ACC112 (cell line): ENCODE data around the gene CRYZL1.
"Not testable (repeated sequence)": the region's sequence is repeated elsewhere in the genome, so short reads cannot be mapped to it uniquely, and the experiment has no call there.

Experiments used
- H2AFZ ChIP-seq: fragments of 200-600 bp; sonication (generic); one replicate; pipeline ENCODE4 v1.6.0; 2017; ENCODE audit warnings: antibody characterized with exemption, low read length; ENCODE audit not compliant: unreplicated experiment
- H3K27ac ChIP-seq: fragments of 200-600 bp; sonication (generic); 2 replicates; pipeline ENCODE4 v1.5.1; 2014; ENCODE audit warnings: low read depth, mild to moderate bottlenecking, antibody characterized with exemption, low read length, moderate library complexity
- H3K27me3 ChIP-seq: fragments of 200-600 bp; sonication (generic); 2 replicates; pipeline ENCODE4 v1.6.1; 2014; ENCODE audit warnings: mild to moderate bottlenecking, antibody characterized with exemption, low read length, moderate library complexity, mixed read lengths; ENCODE audit not compliant: insufficient read depth
- H3K36me3 ChIP-seq: fragments of 200-600 bp; sonication (generic); 2 replicates; pipeline ENCODE4 v1.6.1; 2016; ENCODE audit warnings: mild to moderate bottlenecking, antibody characterized with exemption, low read length, moderate library complexity, mixed read lengths; ENCODE audit not compliant: insufficient read depth
- H3K4me1 ChIP-seq: fragments of 200-600 bp; sonication (generic); one replicate; pipeline ENCODE4 v1.6.1; 2016; ENCODE audit warnings: low read length, mixed read lengths; ENCODE audit not compliant: insufficient read depth, unreplicated experiment, control insufficient read depth
- H3K4me3 ChIP-seq: fragments of 200-600 bp; sonication (generic); 2 replicates; pipeline ENCODE4 v1.5.1; 2014; ENCODE audit warnings: mild to moderate bottlenecking, low read depth, low read length
- H3K79me2 ChIP-seq: fragments of 200-600 bp; sonication (generic); one replicate; pipeline ENCODE4 v1.6.0; 2016; ENCODE audit warnings: low read length; ENCODE audit not compliant: control insufficient read depth, unreplicated experiment, insufficient read depth

The CRYZL1 gene

GRCh38 chr21:33587792-33588484 is 53.6 kb downstream of the CRYZL1 start:
- H3K4me1 ChIP-seq = peaks cover 23% of the 10 kb centered on the region

GRCh38 chr21:33586927-33587326 is 54.6 kb downstream of the CRYZL1 start:
- Histone ChIP-seq H2AFZ (no peak overlapping the region), H3K27me3 (no peaks in the 10 kb centered on the region), H3K79me2 (peaks cover 39% of the 10 kb centered on the region), H3K4me1 (peaks cover 23% of the 10 kb centered on the region), H3K27ac (no peak overlapping the region), H3K4me3 (peak overlapping the region; percentile 94), H3K36me3 (peaks cover 18% of the 10 kb centered on the region)

More at GRCh38 chr21:33587792-33588484, 53.6 kb downstream of the CRYZL1 start:
- H2AFZ ChIP-seq = peak overlapping the region; percentile 92
- peak overlapping the region; percentile 84 for H3K27ac ChIP-seq
- peaks cover 18% of the 10 kb centered on the region for H3K36me3 ChIP-seq
- H3K4me3 ChIP-seq = peak overlapping the region; percentile 94
- H3K79me2 ChIP-seq = peaks cover 37% of the 10 kb centered on the region
- no peaks in the 10 kb centered on the region for H3K27me3 ChIP-seq

GRCh38 chr21:33584455-33584854 is 57.1 kb downstream of the CRYZL1 start:
- Histone ChIP-seq H2AFZ (no peak overlapping the region), H3K4me1 (peaks cover 19% of the 10 kb centered on the region), H3K27ac (no peak overlapping the region), H3K27me3 (no peaks in the 10 kb centered on the region), H3K36me3 (peaks cover 18% of the 10 kb centered on the region), H3K79me2 (peaks cover 39% of the 10 kb centered on the region), H3K4me3 (no peak overlapping the region)

- Histone ChIP-seq H3K79me2 (peaks cover 7% of the 10 kb centered on the region), H3K4me3 (no peak overlapping the region), H3K36me3 (peaks cover 16% of the 10 kb centered on the region), H3K27me3 (no peaks in the 10 kb centered on the region), H2AFZ (no peak overlapping the region), H3K4me1 (peaks cover 12% of the 10 kb centered on the region), H3K27ac (peak overlapping the region; percentile 62)
These were observed 62.5 kb downstream of the CRYZL1 start for GRCh38 chr21:33578959-33579542.

- Histone ChIP-seq H2AFZ (no peak overlapping the region), H3K4me3 (no peak overlapping the region), H3K27ac (peak overlapping the region; percentile 50), H3K36me3 (peaks cover 23% of the 10 kb centered on the region), H3K79me2 (peaks cover 7% of the 10 kb centered on the region), H3K27me3 (no peaks in the 10 kb centered on the region), H3K4me1 (peaks cover 12% of the 10 kb centered on the region)
These were observed 63.3 kb downstream of the CRYZL1 start for GRCh38 chr21:33578214-33578613.

GRCh38 chr21:33576741-33577141 is 64.8 kb downstream of the CRYZL1 start:
- not testable (repeated sequence) for H3K27ac ChIP-seq, H2AFZ ChIP-seq, H3K79me2 ChIP-seq, H3K27me3 ChIP-seq, H3K4me3 ChIP-seq
- Histone ChIP-seq H3K36me3 (peaks cover 30% of the 10 kb centered on the region), H3K4me1 (peaks cover 12% of the 10 kb centered on the region)

GRCh38 chr21:33572350-33572749 is 69.2 kb downstream of the CRYZL1 start:
- no peak overlapping the region for H2AFZ ChIP-seq
- no peaks in the 10 kb centered on the region for H3K27me3 ChIP-seq
- H3K4me1 ChIP-seq = no peaks in the 10 kb centered on the region
- H3K4me3 ChIP-seq = no peak overlapping the region
- no peak overlapping the region for H3K27ac ChIP-seq
- H3K79me2 ChIP-seq = peaks cover 20% of the 10 kb centered on the region
- peaks cover 41% of the 10 kb centered on the region for H3K36me3 ChIP-seq

- Histone ChIP-seq H3K27me3 (no peaks in the 10 kb centered on the region), H3K36me3 (peaks cover 45% of the 10 kb centered on the region), H3K4me1 (no peaks in the 10 kb centered on the region), H3K4me3 (no peak overlapping the region), H3K79me2 (peaks cover 25% of the 10 kb centered on the region), H2AFZ (no peak overlapping the region), H3K27ac (no peak overlapping the region)
These were observed 71.5 kb downstream of the CRYZL1 start for GRCh38 chr21:33569991-33570390.

GRCh38 chr21:33568448-33568847 is 73.1 kb downstream of the CRYZL1 start:
- peaks cover 33% of the 10 kb centered on the region for H3K79me2 ChIP-seq
- H3K27ac ChIP-seq = no peak overlapping the region
- no peak overlapping the region for H2AFZ ChIP-seq
- peaks cover 35% of the 10 kb centered on the region for H3K36me3 ChIP-seq
- H3K4me3 ChIP-seq = no peak overlapping the region
- H3K27me3 ChIP-seq = no peaks in the 10 kb centered on the region
- H3K4me1 ChIP-seq = no peaks in the 10 kb centered on the region

GRCh38 chr21:33567914-33568313 is 73.6 kb downstream of the CRYZL1 start:
- H2AFZ ChIP-seq = no peak overlapping the region
- no peaks in the 10 kb centered on the region for H3K4me1 ChIP-seq
- no peaks in the 10 kb centered on the region for H3K27me3 ChIP-seq
- H3K79me2 ChIP-seq = peaks cover 35% of the 10 kb centered on the region
- no peak overlapping the region for H3K27ac ChIP-seq
- H3K36me3 ChIP-seq = peaks cover 30% of the 10 kb centered on the region
- H3K4me3 ChIP-seq = no peak overlapping the region

- no peaks in the 10 kb centered on the region for H3K27me3 ChIP-seq
- no peaks in the 10 kb centered on the region for H3K4me1 ChIP-seq
- H3K27ac ChIP-seq = no peak overlapping the region
- no peak overlapping the region for H2AFZ ChIP-seq
- H3K79me2 ChIP-seq = peaks cover 45% of the 10 kb centered on the region
- peaks cover 34% of the 10 kb centered on the region for H3K36me3 ChIP-seq
- H3K4me3 ChIP-seq = no peak overlapping the region
These were observed 75.0 kb downstream of the CRYZL1 start for GRCh38 chr21:33566514-33566913.
